Kidney (tissue), 14 donors: ENCODE measurements around the gene LRRC66. TPM values are rescaled to one million over a fixed set of nuclear protein-coding genes. Genes with fewer than 3 reads are reported as not detected.

Experiments
- DNase-seq, 5 donors: peaks; one replicate each; pipeline ENCODE4 v3.0.0-alpha.2; 2013 to 2020
- FAIRE-seq: peaks from 2 replicates; lab custom pipeline; 2012; peaks lifted over from hg19 to GRCh38; lab: Jason Lieb, UNC
- H3K27ac ChIP-seq, 2 donors: one replicate each; pipeline ENCODE4 v1.7.0; 2013; ENCODE audit warnings: low read depth in 2 of 2, low read length in 2 of 2, inconsistent platforms in 1 of 2
- H3K27me3 ChIP-seq: one replicate; pipeline ENCODE4 v1.7.1; 2013; ENCODE audit warnings: low read length, inconsistent platforms; ENCODE audit not compliant: control insufficient read depth, insufficient read depth
- H3K36me3 ChIP-seq, 3 donors: one replicate each; pipeline versions ENCODE4 v1.7.0 to v1.7.1; 2013; ENCODE audit warnings: low read length in 3 of 3, control low read depth in 1 of 3, inconsistent platforms in 1 of 3; ENCODE audit not compliant: insufficient read depth in 3 of 3, control insufficient read depth in 2 of 3
- H3K4me1 ChIP-seq, 3 donors: one replicate each; pipeline versions ENCODE4 v1.7.0 to v1.7.1; 2013; ENCODE audit warnings: low read length in 3 of 3, inconsistent platforms in 1 of 3, low read depth in 1 of 3; ENCODE audit not compliant: control insufficient read depth in 2 of 3, insufficient read depth in 2 of 3
- H3K4me3 ChIP-seq, 3 donors: one replicate each; pipeline versions ENCODE4 v1.7.0 to v1.8.1; 2013; ENCODE audit warnings: low read length in 3 of 3, control low read depth in 1 of 3, inconsistent platforms in 1 of 3
- H3K9ac ChIP-seq, 3 donors: one replicate each; pipeline versions ENCODE4 v1.7.0 to v1.7.1; 2013; ENCODE audit warnings: low read length in 3 of 3, control low read depth in 1 of 3, inconsistent platforms in 1 of 3
- H3K9me3 ChIP-seq, 3 donors: one replicate each; pipeline versions ENCODE4 v1.7.0 to v1.7.1; 2013; ENCODE audit warnings: low read length in 3 of 3, control low read depth in 1 of 3, inconsistent platforms in 1 of 3; ENCODE audit not compliant: control insufficient read depth in 2 of 3, insufficient read depth in 1 of 3
- intact Hi-C: fragments of 100-400 bp; cut with DNase I; formaldehyde crosslinking; loops from one replicate; pipeline ENCODE4 v1.11.1; 2022
- polyA plus RNA-seq: library from polyadenylated mRNA; stranded (reverse); fragments of 350-450 nt; fragmentation: Illumina TruSeq; extraction: RNeasy Lipid Tissue Mini Kit (QIAGEN cat#74804); gene quantifications from one replicate; pipeline ENCODE4 v1.2.3, GENCODE V29; 2014; ENCODE audit warnings: low read depth, low replicate concordance; ENCODE audit not compliant: insufficient read depth
- total RNA-seq: library from RNA; stranded (reverse); fragmentation: NEBNext Ultra II Directional; extraction: Animal tissue kit (Norgen Biotek cat#: 25700); gene quantifications from one replicate; pipeline ENCODE4 v1.2.1, GENCODE V29; 2021
- TF ChIP-seq, protein P1 (sequence below): IDR thresholded peaks from 3 replicates; pipeline ENCODE4 v1.5.1; 2012; ENCODE audit warnings: mild to moderate bottlenecking, moderate library complexity, borderline replicate concordance; ENCODE audit not compliant: insufficient read depth; ENCODE audit errors: extremely low read depth
- donor health status: control.
- donor health status: control.
- donor health status: control.
- donor health status: control.
- donor health status: control.
- donor health status: DM: yes; HTN: yes; CAD: no.
- donor health status: Normal renal cell carcinoma (clear cell type).

The LRRC66 gene
- total and polyA plus RNA-seq, 2 donors from 2014 or later: 0.44 to 0.45 TPM

DNA sequence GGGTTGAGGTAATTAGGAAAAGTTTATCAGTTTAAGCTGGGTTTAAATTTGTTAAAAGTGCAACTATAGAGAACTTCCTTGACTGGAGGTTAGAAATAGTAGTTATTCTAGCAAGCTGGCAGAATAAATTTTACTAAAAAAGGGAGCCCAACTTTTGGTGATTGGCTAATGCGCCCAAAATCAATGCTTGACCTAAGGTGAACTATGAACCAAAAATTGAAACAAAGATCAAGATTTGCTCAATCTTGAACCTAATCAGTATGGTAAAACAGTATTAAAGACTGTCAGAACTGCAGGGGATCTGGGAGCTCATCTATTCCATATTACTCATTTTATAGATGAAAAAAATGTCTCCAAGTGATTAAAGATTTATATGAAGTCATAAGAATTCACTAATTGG lies 24.9 kb upstream of the LRRC66 start:
- Histone ChIP-seq H3K27ac (no peak overlapping the region), H3K9me3 (no peaks in the 10 kb centered on the region), H3K4me1 (no peaks in the 10 kb centered on the region), H3K4me3 (no peak overlapping the region), H3K27me3 (no peaks in the 10 kb centered on the region), H3K9ac (no peak overlapping the region), H3K36me3 (no peaks in the 10 kb centered on the region)
- TF ChIP-seq, protein P1, sequence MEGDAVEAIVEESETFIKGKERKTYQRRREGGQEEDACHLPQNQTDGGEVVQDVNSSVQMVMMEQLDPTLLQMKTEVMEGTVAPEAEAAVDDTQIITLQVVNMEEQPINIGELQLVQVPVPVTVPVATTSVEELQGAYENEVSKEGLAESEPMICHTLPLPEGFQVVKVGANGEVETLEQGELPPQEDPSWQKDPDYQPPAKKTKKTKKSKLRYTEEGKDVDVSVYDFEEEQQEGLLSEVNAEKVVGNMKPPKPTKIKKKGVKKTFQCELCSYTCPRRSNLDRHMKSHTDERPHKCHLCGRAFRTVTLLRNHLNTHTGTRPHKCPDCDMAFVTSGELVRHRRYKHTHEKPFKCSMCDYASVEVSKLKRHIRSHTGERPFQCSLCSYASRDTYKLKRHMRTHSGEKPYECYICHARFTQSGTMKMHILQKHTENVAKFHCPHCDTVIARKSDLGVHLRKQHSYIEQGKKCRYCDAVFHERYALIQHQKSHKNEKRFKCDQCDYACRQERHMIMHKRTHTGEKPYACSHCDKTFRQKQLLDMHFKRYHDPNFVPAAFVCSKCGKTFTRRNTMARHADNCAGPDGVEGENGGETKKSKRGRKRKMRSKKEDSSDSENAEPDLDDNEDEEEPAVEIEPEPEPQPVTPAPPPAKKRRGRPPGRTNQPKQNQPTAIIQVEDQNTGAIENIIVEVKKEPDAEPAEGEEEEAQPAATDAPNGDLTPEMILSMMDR: no peak
- intact Hi-C loops: no loop called here
- DNase-seq (no peak), FAIRE-seq (no peak)

DNA sequence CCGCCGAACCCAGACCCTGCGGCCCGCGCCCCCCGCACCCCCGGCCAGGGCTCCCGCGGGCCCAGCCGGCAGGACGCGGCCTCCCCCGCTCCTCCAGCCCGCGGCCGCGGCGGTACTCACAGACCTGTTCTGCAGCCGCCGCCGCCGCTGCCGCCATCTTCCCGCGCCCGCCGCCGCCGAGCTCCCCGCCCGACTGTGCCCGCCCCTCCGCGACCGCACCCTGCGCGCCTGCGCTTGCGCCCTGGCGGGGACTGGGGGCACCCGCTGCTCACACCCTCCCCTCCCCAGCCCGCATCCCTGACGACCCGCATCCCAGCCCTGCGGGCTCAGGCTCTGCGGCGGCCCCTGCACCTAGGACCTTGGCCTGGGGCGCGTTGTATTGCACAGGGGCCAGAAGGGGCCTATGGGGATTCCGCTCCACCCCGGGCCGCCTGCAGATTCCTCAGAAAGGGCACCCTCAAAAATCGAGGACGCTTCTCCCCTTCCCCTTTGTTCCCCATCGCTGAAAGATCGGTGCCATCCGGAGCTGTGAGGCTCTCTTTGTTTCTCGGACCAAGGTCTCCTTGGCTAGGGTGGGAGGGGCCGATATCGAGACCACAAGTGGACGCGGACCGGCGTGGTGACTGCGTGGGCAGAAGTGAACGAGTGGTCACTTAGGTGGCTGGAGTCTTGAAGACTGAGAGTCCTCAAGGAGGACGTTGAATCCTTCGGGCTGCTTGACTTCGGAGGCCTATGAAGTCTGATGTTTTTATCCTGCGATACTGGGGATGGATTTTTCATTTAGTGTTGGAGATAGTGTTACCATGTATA lies 18.1 kb upstream of the LRRC66 start, which contains the start of gene SGCB:
SGCB (minus strand) TSS at position 197 of the 810 bp plus-strand sequence; CDS start at position 157, 40 bp downstream.
- H3K27ac ChIP-seq: peak within 1 kb of the TSS in 1 of 2 donors; percentile 38
- peak within 1 kb of the TSS; percentile 28 to 75 (median 54) for H3K9ac ChIP-seq
- peaks cover 0 to 7% (median 0%) of the 10 kb centered on the region in 3 donors for H3K4me1 ChIP-seq
- FAIRE-seq (no peak), DNase-seq (peak; percentile 79 to 87 (median 83))
- TF ChIP-seq, protein P1: no peak
- no peaks in the 10 kb centered on the region for H3K9me3 ChIP-seq
- intact Hi-C loops: no loop called here
- H3K36me3 ChIP-seq: no peaks in the 10 kb centered on the region
- no peaks in the 10 kb centered on the region for H3K27me3 ChIP-seq
- peak within 1 kb of the TSS; percentile 72 to 84 (median 77) for H3K4me3 ChIP-seq

DNA sequence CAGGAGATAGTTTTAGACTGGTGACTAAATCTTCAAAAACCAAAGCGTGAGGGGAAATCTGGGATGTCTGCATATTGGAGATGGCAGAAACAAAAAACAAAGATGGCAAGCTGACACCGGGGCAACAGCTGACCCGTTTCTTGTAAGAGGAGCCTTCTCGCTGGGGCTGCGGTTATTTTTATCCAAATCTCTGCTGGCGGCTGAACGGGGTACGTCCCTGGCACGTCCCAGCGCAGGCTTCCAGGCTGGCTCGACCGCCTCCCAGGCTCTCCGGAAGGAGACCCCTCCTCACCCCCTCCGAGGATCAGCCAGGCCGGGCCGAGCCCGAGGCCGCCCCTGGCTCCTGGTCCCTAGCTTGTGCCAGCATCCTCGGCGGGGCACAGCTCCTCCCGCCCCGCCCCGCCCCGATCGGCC lies 17.5 kb upstream of the LRRC66 start:
- peak overlapping the region in 2 of 3 donors; percentile 54 to 55 for H3K9ac ChIP-seq
- no peak for FAIRE-seq
- no peaks in the 10 kb centered on the region for H3K36me3 ChIP-seq
- intact Hi-C loops: no loop called here
- peak; percentile 69 to 82 (median 75) for DNase-seq
- peaks cover 0 to 7% (median 0%) of the 10 kb centered on the region in 3 donors for H3K4me1 ChIP-seq
- TF ChIP-seq, protein P1: no peak
- H3K4me3 ChIP-seq: peak overlapping the region; percentile 72 to 84 (median 77)
- no peaks in the 10 kb centered on the region for H3K9me3 ChIP-seq
- H3K27me3 ChIP-seq: no peaks in the 10 kb centered on the region
- no peak overlapping the region for H3K27ac ChIP-seq
